A673 (cell line): ENCODE data around the gene USF2.

ENCODE experiments used
- CTCF ChIP-seq: fragments of 300-800, 200-600 bp; sonication (generic); conservative IDR thresholded peaks from 2 replicates; pipeline ENCODE4 v1.5.1; 2017; ENCODE audit warnings: low read depth, mild to moderate bottlenecking, antibody characterized with exemption, low read length, moderate library complexity, mixed read lengths
- EZH2 ChIP-seq: fragments of 200-600 bp; sonication (generic); IDR thresholded peaks from 2 replicates; pipeline ENCODE4 v1.6.1; 2017; ENCODE audit warnings: borderline replicate concordance, low read depth, mild to moderate bottlenecking, mixed read lengths, antibody characterized with exemption, low read length; ENCODE audit not compliant: poor library complexity, severe bottlenecking

GRCh38 chr19:35262101-35262761 lies 6.5 kb upstream of the USF2 start:
- TF ChIP-seq EZH2 (no peak), CTCF (no peak)
